ENCODE data around the gene DDX21.
"Not testable (repeated sequence)": the region's sequence is repeated elsewhere in the genome, so short reads cannot be mapped to it uniquely, and the experiment has no call there.

Gene DDX21

DNA sequence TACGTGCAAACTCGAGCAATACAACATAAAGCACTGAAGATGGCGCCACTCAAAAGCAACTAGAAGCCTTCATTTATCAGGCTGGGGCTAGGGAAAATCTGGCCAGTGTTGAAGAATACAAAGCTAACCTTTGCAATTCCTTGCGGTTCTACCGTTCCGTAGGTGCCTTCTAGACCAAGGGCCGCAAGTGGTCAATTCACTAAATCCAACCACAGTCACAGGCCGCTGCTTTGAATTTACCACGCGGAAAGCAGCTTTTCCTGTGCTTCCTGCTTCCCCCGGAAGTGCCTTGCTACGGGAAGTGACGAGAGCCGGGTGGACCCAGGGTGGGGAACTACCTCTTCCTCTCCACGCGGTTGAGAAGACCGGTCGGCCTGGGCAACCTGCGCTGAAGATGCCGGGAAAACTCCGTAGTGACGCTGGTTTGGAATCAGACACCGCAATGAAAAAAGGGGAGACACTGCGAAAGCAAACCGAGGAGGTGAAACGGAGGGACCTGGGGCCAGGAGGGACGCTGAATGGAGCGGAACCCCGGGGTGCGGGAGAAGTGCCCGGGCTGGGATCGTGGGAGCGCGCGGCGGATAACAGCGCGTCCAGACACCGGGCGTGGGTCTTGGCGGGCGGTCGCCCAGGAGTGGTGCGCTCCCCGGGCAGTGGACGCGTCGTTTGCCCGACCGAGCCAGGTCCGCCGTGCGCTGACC lies at the start of gene DDX21:
DDX21 (plus strand) TSS at position 339 of the 701 bp plus-strand sequence; CDS start at position 395, 56 bp downstream.
- DNase-seq (ENCODE audit: low spot score), result peak; percentile 95

GRCh38 chr10:68924593-68924992 lies 31.4 kb upstream of the DDX21 start:
- DNase-seq (ENCODE audit: low spot score), result no peak

DNA sequence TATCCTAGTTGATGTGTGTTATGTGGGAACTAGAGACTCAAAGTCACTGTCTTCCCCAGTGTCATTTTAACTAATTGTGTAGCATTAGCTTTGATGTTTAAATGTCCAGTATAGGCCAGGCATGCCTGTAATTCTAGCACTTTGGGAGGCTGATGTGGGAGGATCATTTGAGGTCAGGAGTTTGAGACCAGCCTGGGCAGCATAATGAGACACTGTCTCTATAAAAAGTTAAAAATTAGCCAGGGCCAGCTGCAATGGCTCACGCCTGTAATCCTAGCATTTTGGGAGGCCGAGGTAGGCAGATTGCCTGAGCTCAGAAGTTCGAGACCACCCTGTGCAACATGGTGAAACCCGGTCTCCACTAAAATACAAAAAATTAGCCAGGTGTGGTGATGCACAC lies 30.5 kb upstream of the DDX21 start:
- no peak for DNase-seq (ENCODE audit: low spot score)

- DNase-seq (ENCODE audit: low spot score), result not testable (repeated sequence)
These were observed 26.8 kb upstream of the DDX21 start for GRCh38 chr10:68929157-68929556.

- not testable (repeated sequence) for DNase-seq (ENCODE audit: low spot score)
These were observed 26.1 kb upstream of the DDX21 start for GRCh38 chr10:68929888-68930287.

DNA sequence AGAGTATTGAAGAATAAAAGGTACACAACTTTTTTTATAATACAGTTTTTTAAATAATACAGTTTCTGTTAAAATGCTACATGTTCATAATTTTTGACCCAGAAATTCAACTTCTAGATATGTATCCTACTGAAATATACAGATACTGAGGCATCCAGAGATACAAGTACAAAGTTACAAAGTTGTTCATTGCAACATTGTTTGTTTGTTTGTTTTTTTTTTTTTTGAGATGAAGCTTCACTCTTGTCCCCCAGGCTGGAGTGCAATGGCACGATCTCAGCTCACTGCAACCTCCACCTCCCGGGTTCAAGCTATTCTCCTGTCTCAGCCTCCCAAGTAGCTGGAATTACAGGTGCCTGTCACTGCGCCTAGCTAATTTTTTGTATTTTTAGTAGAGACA lies 23.1 kb upstream of the DDX21 start:
- DNase-seq (ENCODE audit: low spot score), result not testable (repeated sequence)

- no peak for DNase-seq (ENCODE audit: low spot score)
These were observed 21.0 kb upstream of the DDX21 start for GRCh38 chr10:68934994-68935393.

GRCh38 chr10:68938117-68938516 lies 17.9 kb upstream of the DDX21 start:
- no peak for DNase-seq (ENCODE audit: low spot score)

DNA sequence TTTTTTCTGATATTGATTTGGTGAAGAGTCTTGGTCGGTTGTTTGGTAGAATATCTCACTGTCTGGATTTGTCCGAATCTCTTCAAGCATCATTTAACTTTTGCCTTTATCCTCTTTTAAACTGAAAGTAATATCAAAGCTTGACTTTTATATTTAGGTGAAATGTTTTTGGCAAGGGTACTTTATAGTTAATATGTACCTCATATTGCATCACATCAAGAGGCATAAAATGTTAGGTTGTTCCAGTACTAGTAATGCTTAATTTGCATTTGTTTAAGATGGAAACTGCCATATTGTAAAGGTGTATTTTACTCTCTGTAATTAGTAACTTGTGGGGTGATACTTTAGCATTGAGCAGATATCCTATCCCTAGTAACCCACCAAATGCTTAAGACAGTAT lies 17.1 kb upstream of the DDX21 start:
- DNase-seq (ENCODE audit: low spot score), result no peak

DNA sequence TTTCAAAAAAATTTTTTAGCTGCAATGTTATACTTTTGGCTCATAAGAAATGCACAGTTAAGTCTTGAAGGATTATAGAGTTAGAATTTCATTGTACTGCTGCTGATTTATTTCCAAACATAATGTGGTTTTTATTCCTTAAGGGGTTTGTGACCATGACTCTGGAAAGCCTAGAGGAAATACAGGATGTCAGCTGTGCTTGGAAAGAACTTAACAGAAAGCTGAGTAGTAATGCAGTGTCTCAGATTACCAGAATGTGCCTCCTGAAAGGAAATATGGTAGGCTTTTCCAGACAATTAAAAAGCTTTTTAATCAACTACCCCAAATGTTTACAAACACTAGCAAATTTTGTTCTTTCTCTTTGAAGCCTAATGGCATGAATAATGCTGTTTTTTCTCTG lies 15.1 kb upstream of the DDX21 start:
- not testable (repeated sequence) for DNase-seq (ENCODE audit: low spot score)

GRCh38 chr10:68950598-68950997 lies 5.4 kb upstream of the DDX21 start:
- DNase-seq (ENCODE audit: low spot score), result no peak

- no peak for DNase-seq (ENCODE audit: low spot score)
These were observed 1.1 kb upstream of the DDX21 start for GRCh38 chr10:68954904-68955303.

GRCh38 chr10:68955355-68955831 lies 577 bp upstream of the DDX21 start:
- no peak for DNase-seq (ENCODE audit: low spot score)

DNA sequence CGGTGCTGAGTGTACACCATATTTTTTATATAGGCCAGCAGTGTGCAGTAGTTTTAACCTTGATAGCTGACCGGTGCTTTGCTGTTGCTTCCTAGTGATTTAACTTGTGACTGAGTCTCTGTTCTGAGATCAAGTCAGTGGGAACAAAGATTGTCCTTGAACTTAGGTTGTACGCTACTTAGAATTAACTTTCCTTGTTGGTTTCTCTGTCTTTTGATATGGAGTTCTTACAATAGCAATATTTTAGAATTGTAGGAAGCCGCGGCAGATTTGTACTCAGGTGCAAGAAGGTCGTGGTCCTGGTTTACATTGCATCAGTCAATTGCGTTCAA lies 1.3 kb downstream of the DDX21 start:
- peak; percentile 12 for DNase-seq (ENCODE audit: low spot score)

- DNase-seq (ENCODE audit: low spot score), result no peak
These were observed 1.7 kb downstream of the DDX21 start for GRCh38 chr10:68957654-68958053.

DNA sequence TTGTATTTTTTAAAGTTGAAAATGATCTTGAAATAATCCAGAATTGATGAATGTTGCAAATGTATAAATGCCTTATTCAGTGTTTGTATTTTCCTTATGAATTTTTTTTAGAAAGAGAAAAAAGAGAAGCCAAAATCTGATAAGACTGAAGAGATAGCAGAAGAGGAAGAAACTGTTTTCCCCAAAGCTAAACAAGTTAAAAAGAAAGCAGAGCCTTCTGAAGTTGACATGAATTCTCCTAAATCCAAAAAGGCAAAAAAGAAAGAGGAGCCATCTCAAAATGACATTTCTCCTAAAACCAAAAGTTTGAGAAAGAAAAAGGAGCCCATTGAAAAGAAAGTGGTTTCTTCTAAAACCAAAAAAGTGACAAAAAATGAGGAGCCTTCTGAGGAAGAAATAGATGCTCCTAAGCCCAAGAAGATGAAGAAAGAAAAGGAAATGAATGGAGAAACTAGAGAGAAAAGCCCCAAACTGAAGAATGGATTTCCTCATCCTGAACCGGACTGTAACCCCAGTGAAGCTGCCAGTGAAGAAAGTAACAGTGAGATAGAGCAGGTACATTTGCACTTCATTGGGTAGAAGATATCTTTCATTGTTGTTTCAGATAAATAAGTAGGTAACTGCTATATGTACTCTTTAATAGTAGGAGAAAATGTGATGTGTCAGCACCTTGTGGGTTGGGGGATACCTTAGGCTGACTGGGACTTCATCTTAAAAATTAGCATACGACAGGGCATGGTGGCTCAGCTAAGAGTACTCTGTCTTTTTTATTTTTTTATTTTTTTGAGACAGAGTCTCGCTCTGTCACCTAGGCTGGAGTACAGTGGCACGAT lies 3.9 kb downstream of the DDX21 start:
- no peak for DNase-seq (ENCODE audit: low spot score)

DNA sequence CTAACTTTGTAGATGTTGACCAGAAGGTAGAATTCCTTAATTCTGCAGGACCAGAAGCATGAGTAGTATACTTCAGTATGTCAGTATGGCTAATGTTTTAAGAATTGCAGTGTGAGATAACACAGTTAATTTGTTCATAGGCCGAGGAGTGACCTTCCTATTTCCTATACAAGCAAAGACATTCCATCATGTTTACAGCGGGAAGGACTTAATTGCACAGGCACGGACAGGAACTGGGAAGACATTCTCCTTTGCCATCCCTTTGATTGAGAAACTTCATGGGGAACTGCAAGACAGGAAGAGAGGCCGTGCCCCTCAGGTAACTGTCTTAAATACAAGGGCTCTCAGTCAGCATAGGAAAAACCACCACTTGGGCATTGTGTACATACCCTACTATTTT lies 7.2 kb downstream of the DDX21 start:
- no peak for DNase-seq (ENCODE audit: low spot score)

GRCh38 chr10:68973975-68974374 lies 18.0 kb downstream of the DDX21 start:
- no peak for DNase-seq (ENCODE audit: low spot score)

DNA sequence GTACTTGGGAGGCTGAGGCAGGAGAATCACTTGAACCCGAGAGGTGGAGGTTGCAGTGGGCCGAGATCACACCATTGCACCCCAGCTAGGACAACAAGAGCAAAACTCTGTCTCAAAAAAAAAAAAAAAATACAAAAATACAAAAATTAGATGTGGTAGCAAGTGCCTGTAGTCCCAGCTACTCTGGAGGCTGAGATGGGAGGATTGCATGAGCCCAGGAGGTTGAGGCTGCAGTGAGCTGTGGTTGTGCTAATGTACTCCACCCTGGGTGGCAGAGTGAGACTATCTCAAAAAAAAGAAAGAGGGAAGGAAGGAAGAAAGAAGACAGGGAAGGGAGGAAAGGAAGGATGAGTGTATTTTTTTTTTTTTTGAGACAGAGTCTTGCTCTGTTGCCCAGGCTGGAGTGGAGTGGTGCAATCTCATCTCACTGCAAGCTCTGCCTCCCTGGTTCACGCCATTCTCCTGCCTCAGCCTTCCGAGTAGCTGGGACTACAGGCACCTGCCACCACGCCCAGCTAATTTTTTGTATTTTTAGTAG lies 20.0 kb downstream of the DDX21 start:
- not testable (repeated sequence) for DNase-seq (ENCODE audit: low spot score)

DNA sequence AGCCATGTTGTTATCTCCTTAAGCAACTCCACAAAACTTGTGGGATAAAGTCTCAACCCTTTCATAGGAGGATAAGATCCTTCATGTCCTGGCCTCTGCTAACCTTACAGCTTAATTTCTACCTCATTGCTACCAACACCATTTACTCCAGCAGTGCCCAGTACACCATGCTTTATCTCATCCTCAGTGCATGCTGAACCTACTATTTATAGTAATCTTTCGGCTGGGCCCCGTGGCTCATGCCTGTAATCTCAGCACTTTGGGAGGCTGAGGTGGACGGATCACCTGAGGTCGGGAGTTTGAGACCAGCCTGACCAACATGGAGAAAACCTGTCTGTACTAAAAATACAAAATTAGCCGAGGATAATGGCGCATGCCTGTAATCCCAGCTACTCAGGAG lies 23.8 kb downstream of the DDX21 start:
- not testable (repeated sequence) for DNase-seq (ENCODE audit: low spot score)

DNA sequence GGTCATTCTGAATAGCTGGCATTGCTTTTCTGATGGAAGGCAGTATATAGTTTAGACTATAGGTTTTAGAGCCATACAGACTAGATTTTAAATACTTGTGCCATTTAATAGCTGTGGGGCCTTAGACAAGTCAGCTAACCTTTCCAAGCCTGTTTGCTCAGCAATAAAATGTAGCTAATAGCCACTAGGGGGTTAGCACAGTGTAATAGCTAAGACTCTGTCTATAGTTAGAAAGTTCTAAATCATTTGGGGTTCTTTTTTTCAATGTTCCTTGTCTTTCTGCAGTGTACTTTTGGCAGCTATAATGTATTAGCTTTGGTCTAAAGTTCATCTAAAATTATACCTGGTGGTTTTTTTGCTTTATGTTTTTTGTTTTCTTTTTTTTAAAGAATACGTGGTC lies 25.1 kb downstream of the DDX21 start:
- DNase-seq (ENCODE audit: low spot score), result no peak

DNA sequence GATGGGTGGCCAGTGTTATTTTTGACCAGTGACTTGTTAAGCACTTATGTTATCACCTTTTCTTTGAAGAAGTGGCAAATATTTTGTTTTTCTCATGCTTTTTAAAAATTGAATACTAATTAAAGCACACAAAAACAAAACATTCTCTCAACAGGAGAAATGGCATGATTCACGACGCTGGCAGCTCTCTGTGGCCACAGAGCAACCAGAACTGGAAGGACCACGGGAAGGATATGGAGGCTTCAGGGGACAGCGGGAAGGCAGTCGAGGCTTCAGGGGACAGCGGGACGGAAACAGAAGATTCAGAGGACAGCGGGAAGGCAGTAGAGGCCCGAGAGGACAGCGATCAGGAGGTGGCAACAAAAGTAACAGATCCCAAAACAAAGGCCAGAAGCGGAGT lies 26.4 kb downstream of the DDX21 start:
- DNase-seq (ENCODE audit: low spot score), result no peak

DNA sequence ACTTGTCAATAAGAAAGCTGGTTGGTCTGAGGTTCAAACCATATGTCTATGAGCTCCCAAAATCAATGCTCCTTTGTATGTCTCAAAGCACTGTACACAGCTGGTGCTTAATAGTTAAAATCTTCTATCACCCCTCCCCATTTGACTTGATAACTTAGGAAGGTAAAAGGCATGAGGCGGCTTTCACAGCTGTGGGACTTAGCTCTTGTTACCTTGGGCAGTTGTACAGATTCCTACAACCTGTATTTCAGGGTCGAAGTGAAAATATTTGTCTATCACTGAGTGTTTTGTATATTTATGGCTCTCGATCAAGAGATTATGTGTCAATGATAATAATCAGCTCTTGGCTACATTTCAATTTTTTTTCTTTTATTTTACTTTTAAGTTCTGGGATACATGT lies 31.6 kb downstream of the DDX21 start:
- no peak for DNase-seq (ENCODE audit: low spot score)
